ENCODE measurements around the gene SAA2. TPM values are rescaled to one million over a fixed set of nuclear protein-coding genes. Genes with fewer than 3 reads are reported as not detected.
"Not testable (repeated sequence)": the region's sequence is repeated elsewhere in the genome, so short reads cannot be mapped to it uniquely, and the experiment has no call there.

Gene SAA2
- total RNA-seq, 1 experiment from 2014 or later = not detected

DNA sequence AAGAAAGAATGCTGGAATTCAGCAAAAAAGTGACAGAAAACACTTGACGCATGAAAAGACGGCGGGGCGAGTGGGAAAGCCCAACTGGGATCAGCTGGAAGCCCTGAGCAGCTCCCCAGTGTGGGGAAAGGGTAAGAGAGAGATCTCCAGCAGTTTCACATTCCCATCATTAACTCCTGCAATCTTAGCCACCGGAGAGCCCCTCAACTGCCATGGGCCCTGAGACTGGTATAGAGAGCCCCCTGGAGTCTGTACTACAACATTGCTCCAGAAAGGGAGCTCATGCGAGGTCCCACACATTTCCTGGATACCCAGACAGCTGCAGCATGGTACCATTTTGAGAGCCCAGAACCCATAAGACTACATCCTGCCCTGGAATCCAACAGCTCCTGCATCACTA, 44.7 kb downstream of the SAA2 start:
- peaks cover 0 to 4% of the 10 kb centered on the region in 2 experiments; a peak in 2 of 5 replicates for H3K9me3 Mint-ChIP-seq
- no peaks in the 10 kb centered on the region for H3K9me3 ChIP-seq (ENCODE audit: control insufficient read depth, low read depth, low read length)
- no peak overlapping the region for H2BK20ac ChIP-seq (ENCODE audit: low read depth, low read length, poor library complexity, severe bottlenecking)
- peaks cover 5% of the 10 kb centered on the region for H3K27me3 Mint-ChIP-seq (ENCODE audit: low read depth)
- no peaks in the 10 kb centered on the region for H4K20me1 ChIP-seq (ENCODE audit: control insufficient read depth, insufficient read depth, insufficient read length)
- H2BK12ac ChIP-seq (ENCODE audit: insufficient read length, low read depth, low read length) = no peak overlapping the region
- H3K18ac ChIP-seq (ENCODE audit: insufficient read length, low read depth, low read length) = no peak overlapping the region
- no peak overlapping the region for H3T11ph ChIP-seq (ENCODE audit: low read length)
- H3K4me1 Mint-ChIP-seq = peaks cover 0 to 3% of the 10 kb centered on the region in 2 experiments; a peak in 2 of 4 replicates
- no peak overlapping the region for H3K56ac ChIP-seq (ENCODE audit: insufficient read length, low read depth, low read length)
- no peak overlapping the region for H3K14ac ChIP-seq (ENCODE audit: insufficient read depth, low read length)
- H3K23ac ChIP-seq (ENCODE audit: insufficient read length, low read depth, low read length) = no peak overlapping the region
- no peak overlapping the region for H3K9ac ChIP-seq (ENCODE audit: extremely low read depth, insufficient read length, low read length)
- no peak overlapping the region for H2AK5ac ChIP-seq (ENCODE audit: insufficient read length, low read length)
- no peak overlapping the region for H3K4ac ChIP-seq (ENCODE audit: low read depth, low read length)
- no peak overlapping the region for H3K27ac ChIP-seq (ENCODE audit: insufficient read length, low read depth, low read length)
- H3K36me3 Mint-ChIP-seq (ENCODE audit: insufficient read depth in 1 of 3, low read depth in 3 of 3) = no peaks in the 10 kb centered on the region
- H4K5ac ChIP-seq (ENCODE audit: insufficient read length, low read depth, low read length) = no peak overlapping the region
- no CpG with 5 or more reads among the region's 6 CpGs for WGBS (ENCODE audit: extremely low coverage, insufficient read length, low lambda C conversion rate)
- H3K27ac Mint-ChIP-seq = peak overlapping the region in 1 of 3 experiments; percentile 49; a peak in 1 of 7 replicates
- H3K79me1 ChIP-seq (ENCODE audit: insufficient read depth, low read depth, low read length, poor library complexity, severe bottlenecking) = no peaks in the 10 kb centered on the region
- no peaks in the 10 kb centered on the region for H3K4me1 ChIP-seq (ENCODE audit: insufficient read depth, low read length)
- H2BK5ac ChIP-seq (ENCODE audit: insufficient read length, low read length) = no peak overlapping the region
- no peak overlapping the region for H4K91ac ChIP-seq (ENCODE audit: insufficient read length, low read depth, low read length)
- TF ChIP-seq CTCF (conservative IDR thresholded peaks at IDR 0.05) = peak; percentile 76
- 0 out of 5 replicates have a peak overlapping the region, but pooled peaks of 1 of the 2 experiments have one; percentile 10 for H3K4me3 Mint-ChIP-seq
- H3K23me2 ChIP-seq (ENCODE audit: insufficient read length, low read depth, low read length, poor library complexity, severe bottlenecking) = no peaks in the 10 kb centered on the region
- no peak overlapping the region for H2BK120ac ChIP-seq (ENCODE audit: low read depth, low read length, poor library complexity, severe bottlenecking)
- no peaks in the 10 kb centered on the region for H3K27me3 ChIP-seq (ENCODE audit: insufficient read depth, low read length)
- H3K4me2 ChIP-seq (ENCODE audit: insufficient read depth, insufficient read length, low read length) = peak overlapping the region; percentile 32
- no peaks in the 10 kb centered on the region for H3K79me2 ChIP-seq (ENCODE audit: insufficient read depth, low read length)
- H2BK15ac ChIP-seq (ENCODE audit: low read depth, low read length) = no peak overlapping the region
- H4K8ac ChIP-seq (replicated peaks; ENCODE audit: insufficient read length, low read depth, low read length) = no peak overlapping the region
- H2AFZ ChIP-seq (ENCODE audit: low read length) = peak overlapping the region; percentile 75
- peak; percentile 80 for DNase-seq

- not testable (repeated sequence) for H2BK20ac ChIP-seq (ENCODE audit: low read depth, low read length, poor library complexity, severe bottlenecking); H3K9ac ChIP-seq (ENCODE audit: extremely low read depth, insufficient read length, low read length); H3K4me1 Mint-ChIP-seq; H2BK120ac ChIP-seq (ENCODE audit: low read depth, low read length, poor library complexity, severe bottlenecking); H3K4ac ChIP-seq (ENCODE audit: low read depth, low read length); H3K56ac ChIP-seq (ENCODE audit: insufficient read length, low read depth, low read length); H3K36me3 Mint-ChIP-seq (ENCODE audit: insufficient read depth in 1 of 3, low read depth in 3 of 3); H3K23me2 ChIP-seq (ENCODE audit: insufficient read length, low read depth, low read length, poor library complexity, severe bottlenecking); H2BK12ac ChIP-seq (ENCODE audit: insufficient read length, low read depth, low read length); H3K14ac ChIP-seq (ENCODE audit: insufficient read depth, low read length); H3K9me3 Mint-ChIP-seq; H3K9me3 ChIP-seq (ENCODE audit: control insufficient read depth, low read depth, low read length); H3K79me1 ChIP-seq (ENCODE audit: insufficient read depth, low read depth, low read length, poor library complexity, severe bottlenecking); H4K20me1 ChIP-seq (ENCODE audit: control insufficient read depth, insufficient read depth, insufficient read length); H3K27ac ChIP-seq (ENCODE audit: insufficient read length, low read depth, low read length); H2BK15ac ChIP-seq (ENCODE audit: low read depth, low read length); DNase-seq; H3T11ph ChIP-seq (ENCODE audit: low read length); H4K91ac ChIP-seq (ENCODE audit: insufficient read length, low read depth, low read length); H2AK5ac ChIP-seq (ENCODE audit: insufficient read length, low read length); H4K8ac ChIP-seq (replicated peaks; ENCODE audit: insufficient read length, low read depth, low read length); H3K27me3 Mint-ChIP-seq (ENCODE audit: low read depth); H2AFZ ChIP-seq (ENCODE audit: low read length); H3K4me1 ChIP-seq (ENCODE audit: insufficient read depth, low read length); H3K23ac ChIP-seq (ENCODE audit: insufficient read length, low read depth, low read length); H4K5ac ChIP-seq (ENCODE audit: insufficient read length, low read depth, low read length); H3K4me3 Mint-ChIP-seq; H3K79me2 ChIP-seq (ENCODE audit: insufficient read depth, low read length); H3K27me3 ChIP-seq (ENCODE audit: insufficient read depth, low read length); H3K4me2 ChIP-seq (ENCODE audit: insufficient read depth, insufficient read length, low read length); H3K27ac Mint-ChIP-seq; H2BK5ac ChIP-seq (ENCODE audit: insufficient read length, low read length); H3K18ac ChIP-seq (ENCODE audit: insufficient read length, low read depth, low read length)
- WGBS (ENCODE audit: extremely low coverage, insufficient read length, low lambda C conversion rate) = no CpG with 5 or more reads among the region's 3 CpGs
Measured at GRCh38 chr11:18197738-18198137, 50.7 kb downstream of the SAA2 start.

All from H9 (cell line).